ENCODE results near the gene LILRB3.
"Not testable (repeated sequence)": the region's sequence is repeated elsewhere in the genome, so short reads cannot be mapped to it uniquely, and the experiment has no call there.

The LILRB3 gene

GRCh38 chr19:54242234-54242633, 19.4 kb upstream of the LILRB3 start:
- DNase-seq: not testable (repeated sequence)

GRCh38 chr19:54240372-54241336, 17.8 kb upstream of the LILRB3 start:
- DNase-seq: not testable (repeated sequence)

GRCh38 chr19:54239491-54240371, 16.9 kb upstream of the LILRB3 start:
- not testable (repeated sequence) for DNase-seq

- no peak for DNase-seq
These were observed 11.1 kb upstream of the LILRB3 start for GRCh38 chr19:54233941-54234340.

- peak; percentile 84 to 85 for DNase-seq
These were observed 8.5 kb upstream of the LILRB3 start for GRCh38 chr19:54231077-54231931.

GRCh38 chr19:54230031-54230430, 7.2 kb upstream of the LILRB3 start:
- no peak for DNase-seq

GRCh38 chr19:54229146-54229545, 6.3 kb upstream of the LILRB3 start:
- DNase-seq: no peak

GRCh38 chr19:54224619-54225018, 1.8 kb upstream of the LILRB3 start:
- DNase-seq: not testable (repeated sequence)

- DNase-seq: not testable (repeated sequence)
These were observed 1.1 kb upstream of the LILRB3 start for GRCh38 chr19:54223937-54224281.

GRCh38 chr19:54223277-54223936, 600 bp upstream of the LILRB3 start:
- not testable (repeated sequence) for DNase-seq

- DNase-seq: not testable (repeated sequence)
These were observed 860 bp downstream of the LILRB3 start for GRCh38 chr19:54221947-54222346.

- DNase-seq: not testable (repeated sequence)
These were observed 3.1 kb downstream of the LILRB3 start for GRCh38 chr19:54219702-54220101.

- DNase-seq: no peak
These were observed 3.7 kb downstream of the LILRB3 start for GRCh38 chr19:54218960-54219661.

- DNase-seq: no peak
These were observed 4.5 kb downstream of the LILRB3 start for GRCh38 chr19:54218259-54218658.

GRCh38 chr19:54217517-54218247, 5.1 kb downstream of the LILRB3 start:
- not testable (repeated sequence) for DNase-seq

- no peak for DNase-seq
These were observed 5.9 kb downstream of the LILRB3 start for GRCh38 chr19:54216869-54217268.

GRCh38 chr19:54214734-54215133, 8.1 kb downstream of the LILRB3 start:
- DNase-seq: not testable (repeated sequence)

- DNase-seq: not testable (repeated sequence)
These were observed 8.6 kb downstream of the LILRB3 start for GRCh38 chr19:54214217-54214616.

GRCh38 chr19:54211235-54211634, 11.6 kb downstream of the LILRB3 start:
- DNase-seq: no peak

- peak in 1 of 2 donors; percentile 61 for DNase-seq
These were observed 12.9 kb downstream of the LILRB3 start for GRCh38 chr19:54209811-54210494.

Data from CD4-positive, alpha-beta T cell treated with Interleukin-4 for 1 hour (primary cell).